ENCODE measurements around the gene MRPL16.

MRPL16 gene

GRCh38 chr11:59771605-59772004 lies 39.0 kb downstream of the MRPL16 start:
- no peak for DNase-seq (ENCODE audit: low read depth)

DNA sequence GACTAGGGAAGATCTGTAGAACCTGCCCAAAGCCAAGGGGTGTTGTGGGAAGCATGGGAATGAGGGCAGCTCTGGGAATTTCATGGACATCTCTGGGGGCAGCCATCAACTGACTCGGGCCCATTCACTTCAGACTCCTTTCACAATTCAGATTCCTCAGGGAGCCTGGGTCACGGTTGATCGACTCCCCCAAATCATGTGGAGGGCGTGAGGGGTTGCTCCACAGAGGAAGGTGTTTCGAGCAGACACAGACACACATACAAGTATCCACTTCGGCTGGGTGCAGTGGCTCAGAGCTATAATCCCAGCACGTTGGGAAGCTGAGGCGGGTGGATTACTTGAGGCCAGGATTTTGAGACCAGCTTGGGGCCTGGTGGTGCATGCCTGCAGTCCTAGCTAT lies 39.7 kb downstream of the MRPL16 start:
- DNase-seq (ENCODE audit: low read depth) = no peak

DNA sequence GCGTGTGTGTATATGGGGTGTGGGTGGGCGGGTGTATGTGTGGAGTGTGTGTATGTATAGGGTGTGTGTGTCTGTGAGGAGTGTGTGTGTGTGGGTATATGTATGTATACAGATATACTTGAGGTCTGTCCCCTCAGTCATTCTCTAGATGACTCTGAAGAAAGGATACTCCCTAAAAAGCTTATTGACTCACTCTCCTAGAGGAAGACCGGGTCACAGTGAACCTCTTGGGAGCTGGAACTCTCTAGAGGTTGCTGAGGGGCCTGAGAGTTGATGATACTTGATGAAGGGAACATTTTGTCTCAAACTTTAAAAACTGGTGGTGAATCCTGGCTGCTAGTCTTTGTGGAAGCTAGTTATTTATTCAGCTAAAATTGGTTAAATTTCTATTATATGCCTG lies 40.3 kb downstream of the MRPL16 start:
- no peak for DNase-seq (ENCODE audit: low read depth)

- no peak for DNase-seq (ENCODE audit: low read depth)
Observed at GRCh38 chr11:59769828-59770227, 40.8 kb downstream of the MRPL16 start.

DNA sequence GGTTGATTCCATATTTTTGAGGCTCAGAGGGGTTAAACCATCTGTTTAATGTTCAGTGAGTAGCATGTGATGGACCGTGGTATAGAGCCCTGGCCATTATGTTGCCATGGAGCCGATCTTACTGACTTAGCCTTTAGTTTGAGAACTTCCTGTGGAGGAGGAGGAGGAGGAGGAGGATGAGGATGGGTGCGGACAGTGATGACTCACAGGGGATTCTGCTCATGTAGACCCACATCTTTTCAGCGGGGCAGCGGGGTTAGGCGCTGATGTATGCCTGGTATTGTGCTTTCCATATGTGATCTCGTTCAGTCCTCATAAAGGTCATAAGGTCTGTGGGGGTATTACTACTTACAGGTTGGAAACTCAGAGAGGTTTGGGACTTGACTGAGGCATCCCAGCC lies 41.5 kb downstream of the MRPL16 start:
- DNase-seq (ENCODE audit: low read depth) = no peak

- peak; percentile 91 for DNase-seq (ENCODE audit: low read depth)
Observed at GRCh38 chr11:59767225-59767611, 43.4 kb downstream of the MRPL16 start.

DNA sequence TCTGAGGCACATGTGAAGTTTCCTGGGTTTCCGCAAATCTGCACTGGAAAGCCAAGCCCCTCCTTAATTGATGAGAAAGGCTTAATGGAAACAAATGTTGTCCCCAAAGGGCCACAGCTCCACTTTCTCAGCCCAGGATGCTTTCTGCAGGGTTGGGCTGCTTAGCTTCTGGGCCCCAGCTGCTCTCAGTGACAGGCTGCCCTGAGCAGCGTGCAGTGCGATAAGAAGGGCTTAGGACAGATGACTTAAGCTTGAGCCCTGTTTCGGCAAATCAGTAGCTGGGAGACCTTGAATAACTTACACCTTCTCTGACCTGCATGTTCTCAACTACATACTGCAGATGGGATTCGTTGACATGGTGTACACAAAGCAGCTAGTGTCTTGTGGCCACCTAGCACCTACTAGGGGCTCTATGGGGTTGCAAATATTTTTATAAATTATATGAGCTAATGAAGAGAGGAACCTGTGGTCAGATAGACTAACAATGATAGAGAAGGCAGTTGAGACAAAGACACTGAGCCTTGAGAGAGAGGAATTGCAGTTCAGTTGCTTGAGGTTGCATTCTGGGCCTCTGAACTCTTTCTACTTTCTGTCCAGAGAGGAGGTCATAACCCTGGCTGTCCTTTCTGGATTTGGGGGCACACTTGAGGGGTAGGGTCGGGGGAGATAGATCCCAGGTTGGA lies 43.9 kb downstream of the MRPL16 start:
- peak; percentile 30 for DNase-seq (ENCODE audit: low read depth)

GRCh38 chr11:59765068-59765735 lies 45.4 kb downstream of the MRPL16 start:
- DNase-seq (ENCODE audit: low read depth) = no peak

DNA sequence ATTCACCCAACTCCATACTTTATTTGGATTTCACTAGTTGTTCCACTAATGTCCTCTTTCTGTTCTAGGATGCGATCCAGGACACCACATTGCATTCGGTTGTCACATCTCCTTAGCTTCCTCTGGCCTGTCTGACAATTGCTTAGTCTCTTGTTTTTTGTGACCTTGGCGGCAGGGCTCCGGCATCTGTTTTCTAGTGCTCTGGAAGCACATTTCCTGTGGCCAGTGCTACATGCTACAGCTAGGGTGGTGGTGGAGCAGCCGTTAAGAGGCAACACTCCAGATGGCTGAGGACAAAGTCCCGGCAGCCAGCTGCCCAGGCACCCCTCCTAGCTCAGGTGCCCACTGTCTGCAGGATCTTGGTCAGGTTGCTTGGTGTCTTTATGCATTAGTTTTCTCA lies 48.6 kb downstream of the MRPL16 start:
- no peak for DNase-seq (ENCODE audit: low read depth)

DNA sequence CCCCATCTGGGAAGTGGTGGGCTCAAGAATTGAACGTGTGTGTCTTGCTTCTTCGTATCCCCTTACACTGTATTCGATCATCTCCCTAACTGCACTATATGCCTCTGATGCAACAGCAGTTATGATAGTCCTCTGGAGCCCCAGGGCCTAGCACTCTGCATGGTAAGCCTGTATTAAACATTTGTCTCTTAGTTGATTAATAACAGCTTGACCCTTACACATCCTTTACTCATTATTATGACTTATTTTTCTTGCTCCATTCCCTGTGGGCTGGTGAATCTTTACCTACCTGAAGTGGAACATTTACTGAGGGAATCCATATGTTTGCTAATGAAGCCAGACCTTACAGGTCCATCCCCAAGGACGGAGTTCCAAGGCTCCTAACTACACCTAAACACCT lies 49.8 kb downstream of the MRPL16 start:
- no peak for DNase-seq (ENCODE audit: low read depth)

DNA sequence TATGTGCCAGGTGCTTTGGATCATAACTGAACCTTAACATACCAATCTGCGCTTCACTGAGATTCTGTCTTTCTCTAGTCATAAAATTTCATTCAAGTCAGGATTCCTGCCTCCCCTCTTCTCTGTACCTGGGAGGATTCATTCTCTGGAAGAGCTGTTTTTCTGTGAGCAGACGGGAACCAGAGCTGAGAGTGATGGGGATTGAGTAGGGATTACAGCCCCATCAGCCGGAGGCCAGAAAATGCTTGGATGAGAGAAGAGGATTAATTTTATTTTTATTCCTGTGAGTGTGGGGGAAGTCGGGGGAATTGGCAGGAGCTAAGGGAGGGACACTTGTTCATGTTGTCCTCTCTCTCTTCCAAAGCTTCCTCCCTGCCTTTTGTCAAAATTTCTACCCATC lies 50.7 kb downstream of the MRPL16 start:
- no peak for DNase-seq (ENCODE audit: low read depth)

GRCh38 chr11:59758401-59759037 lies 52.1 kb downstream of the MRPL16 start:
- no peak for DNase-seq (ENCODE audit: low read depth)

GRCh38 chr11:59756845-59757244 lies 53.7 kb downstream of the MRPL16 start:
- no peak for DNase-seq (ENCODE audit: low read depth)

DNA sequence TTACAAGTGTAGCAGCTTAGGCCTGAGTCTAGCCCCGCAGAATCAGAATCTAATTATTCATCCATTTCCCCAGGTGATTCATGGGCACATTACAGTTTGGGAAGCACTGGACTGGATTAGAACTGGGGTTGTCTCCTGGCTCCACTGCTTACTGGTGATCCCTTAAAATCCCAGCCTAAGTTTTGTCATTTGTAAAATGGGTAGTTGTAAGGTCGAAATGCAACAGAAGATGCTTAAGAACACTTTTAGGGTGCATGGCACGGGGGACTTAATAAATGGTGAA lies 54.1 kb downstream of the MRPL16 start:
- DNase-seq (ENCODE audit: low read depth) = no peak
